ES-I3 (cell line): Measurements from ENCODE around the gene ITGB3BP.

Source experiments
- H3K36me3 ChIP-seq: 2 replicates; pipeline ENCODE4 v1.6.1; 2013; ENCODE audit warnings: mild to moderate bottlenecking, low read length, control low read depth, moderate library complexity; ENCODE audit not compliant: insufficient read depth
- H3K4me1 ChIP-seq: 2 replicates; pipeline ENCODE4 v1.6.1; 2013; ENCODE audit warnings: mild to moderate bottlenecking, control low read depth, low read length; ENCODE audit not compliant: insufficient read depth
- H3K9ac ChIP-seq: 2 replicates; pipeline ENCODE4 v1.6.1; 2013; ENCODE audit warnings: low read depth, mild to moderate bottlenecking, low read length, moderate library complexity
- H3K9me3 ChIP-seq: 2 replicates; pipeline ENCODE4 v1.6.1; 2013; ENCODE audit warnings: mild to moderate bottlenecking, low read length, moderate library complexity; ENCODE audit not compliant: control insufficient read depth, insufficient read depth

ITGB3BP gene

GRCh38 chr1:63534406-63534805, 11.4 kb upstream of the ITGB3BP start:
- Histone ChIP-seq H3K9ac (no peak overlapping the region), H3K36me3 (no peaks in the 10 kb centered on the region), H3K9me3 (no peaks in the 10 kb centered on the region)

GRCh38 chr1:63533931-63534330, 10.9 kb upstream of the ITGB3BP start:
- H3K4me1 ChIP-seq = peaks cover 6% of the 10 kb centered on the region; the same call in 1 of the 2 replicates
- no peak overlapping the region for H3K9ac ChIP-seq

More at GRCh38 chr1:63534406-63534805, 11.4 kb upstream of the ITGB3BP start:
- peaks cover 6% of the 10 kb centered on the region; the same call in 1 of the 2 replicates for H3K4me1 ChIP-seq

GRCh38 chr1:63532727-63533126, 9.7 kb upstream of the ITGB3BP start:
- H3K4me1 ChIP-seq = peaks cover 6% of the 10 kb centered on the region; the same call in 1 of the 2 replicates
- no peaks in the 10 kb centered on the region for H3K36me3 ChIP-seq
- no peaks in the 10 kb centered on the region for H3K9me3 ChIP-seq
- no peak overlapping the region for H3K9ac ChIP-seq

More at GRCh38 chr1:63533931-63534330, 10.9 kb upstream of the ITGB3BP start:
- Histone ChIP-seq H3K36me3 (no peaks in the 10 kb centered on the region), H3K9me3 (no peaks in the 10 kb centered on the region)

GRCh38 chr1:63524201-63524600, 1.2 kb upstream of the ITGB3BP start:
- peaks cover 4% of the 10 kb centered on the region; the same call in 1 of the 2 replicates for H3K4me1 ChIP-seq
- H3K9me3 ChIP-seq = no peaks in the 10 kb centered on the region
- H3K36me3 ChIP-seq = no peaks in the 10 kb centered on the region
- no peak overlapping the region for H3K9ac ChIP-seq

- H3K36me3 ChIP-seq = no peaks in the 10 kb centered on the region
- peak overlapping the region; percentile 98 for H3K9ac ChIP-seq
- H3K4me1 ChIP-seq = peaks cover 4% of the 10 kb centered on the region; the same call in 1 of the 2 replicates
These were observed 713 bp upstream of the ITGB3BP start for GRCh38 chr1:63523738-63524137.

GRCh38 chr1:63516629-63517028, 6.4 kb downstream of the ITGB3BP start:
- no peaks in the 10 kb centered on the region for H3K4me1 ChIP-seq
- no peaks in the 10 kb centered on the region for H3K36me3 ChIP-seq
- no peaks in the 10 kb centered on the region for H3K9me3 ChIP-seq
- no peak overlapping the region for H3K9ac ChIP-seq

More at GRCh38 chr1:63523738-63524137, 713 bp upstream of the ITGB3BP start:
- H3K9me3 ChIP-seq = no peaks in the 10 kb centered on the region

- Histone ChIP-seq H3K9ac (no peak overlapping the region), H3K9me3 (no peaks in the 10 kb centered on the region), H3K36me3 (peaks cover 2% of the 10 kb centered on the region; the same call in 1 of the 2 replicates), H3K4me1 (no peaks in the 10 kb centered on the region)
These were observed 10.4 kb downstream of the ITGB3BP start for GRCh38 chr1:63512584-63512983.

- H3K9ac ChIP-seq = no peak overlapping the region
- no peaks in the 10 kb centered on the region for H3K4me1 ChIP-seq
- H3K9me3 ChIP-seq = no peaks in the 10 kb centered on the region
- H3K36me3 ChIP-seq = peaks cover 7% of the 10 kb centered on the region
These were observed 13.3 kb downstream of the ITGB3BP start for GRCh38 chr1:63509718-63510117.

GRCh38 chr1:63506782-63507181, 16.2 kb downstream of the ITGB3BP start:
- Histone ChIP-seq H3K36me3 (peaks cover 7% of the 10 kb centered on the region), H3K9me3 (no peaks in the 10 kb centered on the region), H3K4me1 (no peaks in the 10 kb centered on the region), H3K9ac (no peak overlapping the region)

- no peaks in the 10 kb centered on the region for H3K9me3 ChIP-seq
These were observed 21.8 kb downstream of the ITGB3BP start for GRCh38 chr1:63501256-63501655.

GRCh38 chr1:63498106-63498505, 24.9 kb downstream of the ITGB3BP start:
- Histone ChIP-seq H3K4me1 (no peaks in the 10 kb centered on the region), H3K36me3 (no peaks in the 10 kb centered on the region), H3K9me3 (no peaks in the 10 kb centered on the region), H3K9ac (no peak overlapping the region)

More at GRCh38 chr1:63501256-63501655, 21.8 kb downstream of the ITGB3BP start:
- no peak overlapping the region for H3K9ac ChIP-seq
- no peaks in the 10 kb centered on the region for H3K4me1 ChIP-seq
- H3K36me3 ChIP-seq = no peaks in the 10 kb centered on the region

GRCh38 chr1:63497577-63497976, 25.4 kb downstream of the ITGB3BP start:
- Histone ChIP-seq H3K36me3 (no peaks in the 10 kb centered on the region), H3K9ac (no peak overlapping the region), H3K4me1 (no peaks in the 10 kb centered on the region), H3K9me3 (no peaks in the 10 kb centered on the region)

- Histone ChIP-seq H3K9ac (no peak overlapping the region), H3K36me3 (no peaks in the 10 kb centered on the region; the same call in 1 of the 2 replicates), H3K4me1 (no peaks in the 10 kb centered on the region), H3K9me3 (no peaks in the 10 kb centered on the region)
These were observed 35.5 kb downstream of the ITGB3BP start for GRCh38 chr1:63487336-63488065.

- no peaks in the 10 kb centered on the region; the same call in 1 of the 2 replicates for H3K36me3 ChIP-seq
- no peaks in the 10 kb centered on the region for H3K4me1 ChIP-seq
- no peaks in the 10 kb centered on the region for H3K9me3 ChIP-seq
- H3K9ac ChIP-seq = no peak overlapping the region
These were observed 36.4 kb downstream of the ITGB3BP start for GRCh38 chr1:63486629-63487028.

GRCh38 chr1:63480057-63480456, 43.0 kb downstream of the ITGB3BP start:
- Histone ChIP-seq H3K36me3 (peaks cover 3% of the 10 kb centered on the region; the same call in 1 of the 2 replicates), H3K9ac (no peak overlapping the region), H3K4me1 (no peaks in the 10 kb centered on the region), H3K9me3 (no peaks in the 10 kb centered on the region; the same call in 1 of the 2 replicates)
